ENCODE data around the gene PLCD3.

- TF ChIP-seq CTCF (conservative IDR thresholded peaks at IDR 0.05): peak; percentile 92
- TF ChIP-seq ZFX (IDR thresholded peaks at IDR 0.05): no peak
Observed at GRCh38 chr17:45149037-45149668, 16.8 kb upstream of the PLCD3 start.
